SU-DHL-6 (cell line): ENCODE measurements around the gene DAPK1.

Experiments used
- EZH2phosphoT487 ChIP-seq: fragments of 200-600 bp; sonication (generic), shearing (Covaris generic); conservative IDR thresholded peaks from 2 replicates; pipeline ENCODE4 v1.6.1; 2018; ENCODE audit warnings: mild to moderate bottlenecking, antibody characterized with exemption, low read length, moderate library complexity, mixed read lengths
- TF ChIP-seq, protein P1 (sequence below): fragments of 200-600 bp; sonication (generic); IDR thresholded peaks from one replicate; pipeline ENCODE4 v1.5.1; 2017; ENCODE audit warnings: antibody characterized with exemption, mild to moderate bottlenecking, low read length, moderate library complexity; ENCODE audit not compliant: insufficient read depth, poor library complexity, severe bottlenecking

DNA sequence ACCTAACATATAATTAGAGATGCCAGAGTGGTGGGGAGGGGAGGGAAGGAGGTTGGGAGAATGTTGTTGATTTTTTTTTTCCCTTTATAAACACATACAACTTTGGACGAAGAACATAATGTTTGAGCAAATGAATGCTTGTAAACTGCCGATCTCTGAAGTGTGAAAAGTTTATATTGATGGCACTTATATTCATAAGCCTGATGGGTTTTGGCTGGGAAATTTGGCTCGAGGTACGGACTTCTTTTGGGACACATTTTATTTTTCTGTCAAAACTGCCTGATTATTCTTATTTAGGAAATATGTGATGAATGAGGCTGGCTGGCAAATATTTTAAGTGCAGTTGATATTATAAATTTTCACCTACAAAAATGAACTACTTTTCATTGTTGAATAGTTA is 9.9 kb downstream of the DAPK1 start:
- TF ChIP-seq, protein P1, sequence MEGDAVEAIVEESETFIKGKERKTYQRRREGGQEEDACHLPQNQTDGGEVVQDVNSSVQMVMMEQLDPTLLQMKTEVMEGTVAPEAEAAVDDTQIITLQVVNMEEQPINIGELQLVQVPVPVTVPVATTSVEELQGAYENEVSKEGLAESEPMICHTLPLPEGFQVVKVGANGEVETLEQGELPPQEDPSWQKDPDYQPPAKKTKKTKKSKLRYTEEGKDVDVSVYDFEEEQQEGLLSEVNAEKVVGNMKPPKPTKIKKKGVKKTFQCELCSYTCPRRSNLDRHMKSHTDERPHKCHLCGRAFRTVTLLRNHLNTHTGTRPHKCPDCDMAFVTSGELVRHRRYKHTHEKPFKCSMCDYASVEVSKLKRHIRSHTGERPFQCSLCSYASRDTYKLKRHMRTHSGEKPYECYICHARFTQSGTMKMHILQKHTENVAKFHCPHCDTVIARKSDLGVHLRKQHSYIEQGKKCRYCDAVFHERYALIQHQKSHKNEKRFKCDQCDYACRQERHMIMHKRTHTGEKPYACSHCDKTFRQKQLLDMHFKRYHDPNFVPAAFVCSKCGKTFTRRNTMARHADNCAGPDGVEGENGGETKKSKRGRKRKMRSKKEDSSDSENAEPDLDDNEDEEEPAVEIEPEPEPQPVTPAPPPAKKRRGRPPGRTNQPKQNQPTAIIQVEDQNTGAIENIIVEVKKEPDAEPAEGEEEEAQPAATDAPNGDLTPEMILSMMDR = no peak
- TF ChIP-seq EZH2phosphoT487 = no peak
